GM23338 (cell line): ENCODE measurements around the gene BCL2. TPM values are rescaled to one million over a fixed set of nuclear protein-coding genes. Genes with fewer than 3 reads are reported as not detected.

Experiments
- ATAC-seq: fragments of 200-7000 bp; cut with Tn5 transposase; 3 replicates; pipeline ENCODE4 v1.9.1; 2020
- DNase-seq: peaks from one replicate; pipeline ENCODE4 v3.0.0-alpha.2; 2015; ENCODE audit warnings: low spot score
- H2AFZ ChIP-seq: fragments of 200-600 bp; sonication (generic); 2 replicates; pipeline ENCODE4 v1.8.0; 2016; ENCODE audit warnings: antibody characterized with exemption, mild to moderate bottlenecking, moderate library complexity
- H3F3A ChIP-seq: fragments of 200-600 bp; sonication (generic); replicated peaks from 2 replicates; pipeline ENCODE4 v1.8.0; 2017; ENCODE audit warnings: antibody characterized with exemption, mixed run types, low read depth
- H3K27ac ChIP-seq: fragments of 200-600 bp; sonication (generic); 2 replicates; pipeline ENCODE4 v1.6.1; 2016; ENCODE audit warnings: low read depth
- H3K27me3 ChIP-seq: fragments of 200-600 bp; sonication (generic); 2 replicates; pipeline ENCODE4 v1.8.0; 2016; ENCODE audit warnings: mild to moderate bottlenecking, mixed run types, moderate library complexity; ENCODE audit not compliant: insufficient read depth
- H3K36me3 ChIP-seq: fragments of 200-600 bp; sonication (generic); 2 replicates; pipeline ENCODE4 v1.8.0; 2016; ENCODE audit warnings: mild to moderate bottlenecking; ENCODE audit not compliant: insufficient read depth
- H3K4me1 ChIP-seq: fragments of 200-600 bp; sonication (generic); 2 replicates; pipeline ENCODE4 v1.8.0; 2016; ENCODE audit warnings: mild to moderate bottlenecking, moderate library complexity; ENCODE audit not compliant: insufficient read depth
- H3K4me2 ChIP-seq: fragments of 200-600 bp; sonication (generic); 2 replicates; pipeline ENCODE4 v1.7.1; 2017; ENCODE audit warnings: mixed run types
- H3K4me3 ChIP-seq: fragments of 200-600 bp; sonication (generic); 2 replicates; pipeline ENCODE4 v1.6.1; 2016; ENCODE audit warnings: mixed run types
- H3K79me2 ChIP-seq: fragments of 200-600 bp; sonication (generic); replicated peaks from 2 replicates; pipeline ENCODE4 v1.8.0; 2017; ENCODE audit warnings: mild to moderate bottlenecking; ENCODE audit not compliant: insufficient read depth
- H3K9me2 ChIP-seq: fragments of 200-600 bp; sonication (generic); 2 replicates; pipeline ENCODE4 v1.8.0; 2017; ENCODE audit not compliant: insufficient read depth
- H4K20me1 ChIP-seq: fragments of 200-600 bp; sonication (generic); replicated peaks from 2 replicates; pipeline ENCODE4 v1.8.0; 2017; ENCODE audit warnings: mild to moderate bottlenecking; ENCODE audit not compliant: insufficient read depth
- H3K27ac Mint-ChIP-seq: 2 replicates; pipeline ENCODE4 v1.8.0; 2020; ENCODE audit warnings: inconsistent platforms, mild to moderate bottlenecking, moderate library complexity, mixed read lengths
- H3K27me3 Mint-ChIP-seq: 3 replicates; pipeline ENCODE4 v1.8.0; 2022; ENCODE audit warnings: low read depth, mild to moderate bottlenecking, moderate library complexity, mixed read lengths, inconsistent platforms; ENCODE audit not compliant: insufficient read depth, poor library complexity
- H3K36me3 Mint-ChIP-seq: 3 replicates; pipeline ENCODE4 v1.8.0; 2021; ENCODE audit warnings: low read depth, mild to moderate bottlenecking, inconsistent platforms, moderate library complexity, mixed read lengths
- H3K4me1 Mint-ChIP-seq: 3 replicates; pipeline ENCODE4 v1.8.0; 2020; ENCODE audit warnings: mild to moderate bottlenecking, inconsistent platforms, mixed read lengths
- H3K4me3 Mint-ChIP-seq: 3 replicates; pipeline ENCODE4 v1.8.0; 2021; ENCODE audit warnings: moderate library complexity, mild to moderate bottlenecking, inconsistent platforms, mixed read lengths
- H3K9me3 Mint-ChIP-seq: 3 replicates; pipeline ENCODE4 v1.8.0; 2020; ENCODE audit warnings: moderate library complexity, mild to moderate bottlenecking, inconsistent platforms, mixed read lengths
- CREB1 ChIP-seq: fragments of 250-450 bp; sonication (Bioruptor Pico); IDR thresholded peaks from 2 replicates; pipeline ENCODE4 v1.5.0; 2020; ENCODE audit warnings: low read depth, mild to moderate bottlenecking, moderate library complexity
- ETS1 ChIP-seq: IDR thresholded peaks from 2 replicates; pipeline ENCODE4 v1.6.1; 2016; ENCODE audit warnings: antibody characterized with exemption
- EZH2 ChIP-seq: fragments of 200-600 bp; sonication (generic); IDR thresholded peaks from one replicate; pipeline ENCODE4 v1.8.0; 2017; ENCODE audit warnings: antibody characterized with exemption, mild to moderate bottlenecking, low read depth; ENCODE audit not compliant: unreplicated experiment
- JUNB ChIP-seq: IDR thresholded peaks from one replicate; pipeline ENCODE4 v1.6.1; 2016; ENCODE audit warnings: antibody characterized with exemption; ENCODE audit not compliant: unreplicated experiment
- NANOG ChIP-seq: IDR thresholded peaks from 2 replicates; pipeline ENCODE4 v1.6.1; 2016; ENCODE audit warnings: antibody characterized with exemption, borderline replicate concordance
- POLR2AphosphoS5 ChIP-seq: IDR thresholded peaks from 2 replicates; pipeline ENCODE4 v1.6.1; 2016; ENCODE audit warnings: antibody characterized with exemption, low read depth
- REST ChIP-seq: IDR thresholded peaks from one replicate; pipeline ENCODE4 v1.6.1; 2018; ENCODE audit warnings: antibody characterized with exemption; ENCODE audit not compliant: unreplicated experiment
- STAT1 ChIP-seq: IDR thresholded peaks from one replicate; pipeline ENCODE4 v1.6.1; 2016; ENCODE audit warnings: antibody characterized with exemption; ENCODE audit not compliant: unreplicated experiment
- polyA plus RNA-seq: library from polyadenylated mRNA; unstranded; fragments of >200 nt; fragmentation: Nextera tagmentation; extraction: Ambion mirVana; gene quantifications from 2 replicates; pipeline ENCODE4 v1.2.1, GENCODE V29; 2016
- total RNA-seq: library from RNA; depleted of rRNA; stranded (reverse); fragments of >200 nt; shearing (Covaris generic); gene quantifications from 2 replicates; pipeline ENCODE4 v1.2.3, GENCODE V29; 2014
- TF ChIP-seq, protein P1 (sequence below), 2 experiments: fragments of 200-600 bp in 1 of 2; sonication (generic) in 1 of 2; conservative IDR thresholded peaks; 2 replicates each; pipeline versions ENCODE4 v1.5.1 to v1.6.1; 2016 to 2017; ENCODE audit warnings: antibody characterized with exemption in 2 of 2, low read depth in 2 of 2, mild to moderate bottlenecking in 2 of 2, moderate library complexity in 1 of 2

The BCL2 gene
- total and polyA plus RNA-seq, 2 experiments from 2014 or later, result 1.2 to 4.0 TPM

GRCh38 chr18:63159590-63159989 is 160.0 kb downstream of the BCL2 start:
- ATAC-seq, result no peak
- no peak for TF ChIP-seq NANOG
- no peak for TF ChIP-seq POLR2AphosphoS5
- TF ChIP-seq, protein P1, sequence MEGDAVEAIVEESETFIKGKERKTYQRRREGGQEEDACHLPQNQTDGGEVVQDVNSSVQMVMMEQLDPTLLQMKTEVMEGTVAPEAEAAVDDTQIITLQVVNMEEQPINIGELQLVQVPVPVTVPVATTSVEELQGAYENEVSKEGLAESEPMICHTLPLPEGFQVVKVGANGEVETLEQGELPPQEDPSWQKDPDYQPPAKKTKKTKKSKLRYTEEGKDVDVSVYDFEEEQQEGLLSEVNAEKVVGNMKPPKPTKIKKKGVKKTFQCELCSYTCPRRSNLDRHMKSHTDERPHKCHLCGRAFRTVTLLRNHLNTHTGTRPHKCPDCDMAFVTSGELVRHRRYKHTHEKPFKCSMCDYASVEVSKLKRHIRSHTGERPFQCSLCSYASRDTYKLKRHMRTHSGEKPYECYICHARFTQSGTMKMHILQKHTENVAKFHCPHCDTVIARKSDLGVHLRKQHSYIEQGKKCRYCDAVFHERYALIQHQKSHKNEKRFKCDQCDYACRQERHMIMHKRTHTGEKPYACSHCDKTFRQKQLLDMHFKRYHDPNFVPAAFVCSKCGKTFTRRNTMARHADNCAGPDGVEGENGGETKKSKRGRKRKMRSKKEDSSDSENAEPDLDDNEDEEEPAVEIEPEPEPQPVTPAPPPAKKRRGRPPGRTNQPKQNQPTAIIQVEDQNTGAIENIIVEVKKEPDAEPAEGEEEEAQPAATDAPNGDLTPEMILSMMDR (conservative IDR thresholded peaks at IDR 0.05; ENCODE audit: low read depth in 2 of 2), result no peak
- TF ChIP-seq ETS1, result no peak
- TF ChIP-seq EZH2, result no peak
- TF ChIP-seq REST, result no peak
- TF ChIP-seq CREB1 (CRISPR knock-in tag), result no peak
- Histone ChIP-seq H3K27me3 (no peaks in the 10 kb centered on the region), H3K4me3 (no peak overlapping the region), H3K4me1 (peaks cover 5% of the 10 kb centered on the region; the same call in 1 of the 2 replicates), H3K9me2 (no peaks in the 10 kb centered on the region), H3K36me3 (no peaks in the 10 kb centered on the region), H2AFZ (no peak overlapping the region), H3K4me2 (no peak overlapping the region), H4K20me1 (no peaks in the 10 kb centered on the region), H3K27ac (no peak overlapping the region), H3F3A (no peaks in the 10 kb centered on the region), H3K79me2 (no peaks in the 10 kb centered on the region)
- Mint-ChIP-seq H3K4me1 (peaks cover 17% of the 10 kb centered on the region), H3K9me3 (no peaks in the 10 kb centered on the region), H3K27ac (no peak overlapping the region), H3K4me3 (no peak overlapping the region), H3K36me3 (no peaks in the 10 kb centered on the region), H3K27me3 (peaks cover 11% of the 10 kb centered on the region)
- no peak for DNase-seq

DNA sequence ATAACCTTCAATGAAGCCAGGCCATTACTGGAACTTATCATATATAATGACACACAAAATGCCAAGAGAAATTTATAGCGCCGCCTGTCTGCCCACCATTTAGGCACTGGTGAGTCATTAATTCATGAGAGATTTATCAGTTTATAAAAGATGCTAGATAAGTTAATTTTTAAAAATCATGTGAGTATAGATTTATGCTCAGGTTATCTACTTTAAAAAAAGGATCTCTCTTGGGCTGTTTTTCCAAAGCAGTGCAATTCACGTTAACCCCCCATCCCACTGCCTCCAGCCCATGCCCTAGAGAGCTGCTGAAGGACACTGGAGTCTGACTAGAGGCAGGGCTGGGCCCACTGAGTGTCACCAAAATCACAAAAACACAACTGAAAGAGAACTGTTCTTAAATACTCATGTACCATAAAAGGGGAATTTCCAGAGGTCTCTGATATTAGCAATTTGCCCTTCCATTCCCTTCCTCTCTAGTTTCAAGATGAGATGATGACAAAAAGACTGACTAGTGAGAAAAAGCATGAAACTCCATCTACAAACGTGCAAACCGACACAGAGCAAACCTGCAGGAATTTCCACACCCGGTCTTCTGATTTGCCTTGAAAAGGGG is 160.8 kb downstream of the BCL2 start:
- no peak overlapping the region for H3K27ac Mint-ChIP-seq
- Histone ChIP-seq H3K9me2 (no peaks in the 10 kb centered on the region), H3K79me2 (no peaks in the 10 kb centered on the region), H3K4me2 (no peak overlapping the region), H4K20me1 (no peaks in the 10 kb centered on the region), H3K36me3 (no peaks in the 10 kb centered on the region), H3K4me3 (no peak overlapping the region), H3K27me3 (no peaks in the 10 kb centered on the region), H3F3A (no peaks in the 10 kb centered on the region), H2AFZ (no peak overlapping the region), H3K27ac (no peak overlapping the region), H3K4me1 (peaks cover 5% of the 10 kb centered on the region; the same call in 1 of the 2 replicates)
- DNase-seq, result no peak
- no peak for ATAC-seq
- H3K4me1 Mint-ChIP-seq, result peaks cover 17% of the 10 kb centered on the region
- no peak overlapping the region for H3K4me3 Mint-ChIP-seq
- no peaks in the 10 kb centered on the region for H3K36me3 Mint-ChIP-seq
- peaks cover 11% of the 10 kb centered on the region for H3K27me3 Mint-ChIP-seq
- no peaks in the 10 kb centered on the region for H3K9me3 Mint-ChIP-seq
- TF ChIP-seq REST, result no peak
- no peak for TF ChIP-seq JUNB
- no peak for TF ChIP-seq STAT1
